Bronchial epithelial cell (primary cell): ENCODE results near the gene UFSP2. TPM values are rescaled to one million over a fixed set of nuclear protein-coding genes. Genes with fewer than 3 reads are reported as not detected.

Source experiments
- DNase-seq: peaks from one replicate; pipeline ENCODE4 v3.0.0-alpha.2; 2010; ENCODE audit warnings: low read depth
- FAIRE-seq: peaks from 2 replicates; lab custom pipeline; 2011; peaks lifted over from hg19 to GRCh38; lab: Jason Lieb, UNC
- H3K27me3 ChIP-seq: 2 replicates; pipeline ENCODE4 v1.5.1; 2011; ENCODE audit warnings: low read length; ENCODE audit not compliant: control insufficient read depth, insufficient read depth
- H3K36me3 ChIP-seq: 2 replicates; pipeline ENCODE4 v1.5.1; 2011; ENCODE audit warnings: low read length; ENCODE audit not compliant: control insufficient read depth, insufficient read depth
- H3K4me3 ChIP-seq: 2 replicates; pipeline ENCODE4 v1.5.1; 2011; ENCODE audit warnings: mild to moderate bottlenecking, low read depth, low read length, control low read depth
- total RNA-seq: library from RNA; depleted of rRNA; stranded (reverse); fragments of >200 nt; gene quantifications from 2 replicates; pipeline ENCODE4 v1.2.1, GENCODE V29; 2014
- TF ChIP-seq, protein P1 (sequence below): IDR thresholded peaks from 2 replicates; pipeline ENCODE4 v1.5.1; 2011; ENCODE audit warnings: mild to moderate bottlenecking, moderate library complexity, low read length, control low read depth, inconsistent platforms; ENCODE audit not compliant: insufficient read depth, severe bottlenecking

The UFSP2 gene
- total RNA-seq, 1 donor from 2014 or later: 29.2 TPM

DNA sequence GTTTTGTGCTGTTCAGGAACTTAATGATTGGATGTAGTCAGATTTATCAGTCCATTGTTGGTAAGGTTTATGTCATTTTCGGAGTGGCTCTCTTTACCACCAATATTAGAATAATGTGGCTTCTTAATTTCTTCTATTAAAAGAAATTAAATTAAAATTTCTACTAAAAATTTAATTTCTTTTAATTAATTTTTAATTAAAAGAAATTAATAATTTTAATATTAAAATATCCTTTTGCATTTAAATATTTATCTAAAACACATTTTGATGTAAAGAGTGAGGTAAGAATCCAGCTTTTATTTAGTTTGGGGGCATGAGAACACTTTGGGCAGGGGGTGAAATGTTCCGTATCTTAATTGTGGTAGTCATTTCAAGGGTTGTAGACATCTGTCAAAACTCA lies 15.7 kb upstream of the UFSP2 start:
- Histone ChIP-seq H3K27me3 (no peaks in the 10 kb centered on the region), H3K4me3 (no peak overlapping the region), H3K36me3 (no peaks in the 10 kb centered on the region)
- TF ChIP-seq, protein P1, sequence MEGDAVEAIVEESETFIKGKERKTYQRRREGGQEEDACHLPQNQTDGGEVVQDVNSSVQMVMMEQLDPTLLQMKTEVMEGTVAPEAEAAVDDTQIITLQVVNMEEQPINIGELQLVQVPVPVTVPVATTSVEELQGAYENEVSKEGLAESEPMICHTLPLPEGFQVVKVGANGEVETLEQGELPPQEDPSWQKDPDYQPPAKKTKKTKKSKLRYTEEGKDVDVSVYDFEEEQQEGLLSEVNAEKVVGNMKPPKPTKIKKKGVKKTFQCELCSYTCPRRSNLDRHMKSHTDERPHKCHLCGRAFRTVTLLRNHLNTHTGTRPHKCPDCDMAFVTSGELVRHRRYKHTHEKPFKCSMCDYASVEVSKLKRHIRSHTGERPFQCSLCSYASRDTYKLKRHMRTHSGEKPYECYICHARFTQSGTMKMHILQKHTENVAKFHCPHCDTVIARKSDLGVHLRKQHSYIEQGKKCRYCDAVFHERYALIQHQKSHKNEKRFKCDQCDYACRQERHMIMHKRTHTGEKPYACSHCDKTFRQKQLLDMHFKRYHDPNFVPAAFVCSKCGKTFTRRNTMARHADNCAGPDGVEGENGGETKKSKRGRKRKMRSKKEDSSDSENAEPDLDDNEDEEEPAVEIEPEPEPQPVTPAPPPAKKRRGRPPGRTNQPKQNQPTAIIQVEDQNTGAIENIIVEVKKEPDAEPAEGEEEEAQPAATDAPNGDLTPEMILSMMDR: no peak
- FAIRE-seq (no peak), DNase-seq (no peak)

DNA sequence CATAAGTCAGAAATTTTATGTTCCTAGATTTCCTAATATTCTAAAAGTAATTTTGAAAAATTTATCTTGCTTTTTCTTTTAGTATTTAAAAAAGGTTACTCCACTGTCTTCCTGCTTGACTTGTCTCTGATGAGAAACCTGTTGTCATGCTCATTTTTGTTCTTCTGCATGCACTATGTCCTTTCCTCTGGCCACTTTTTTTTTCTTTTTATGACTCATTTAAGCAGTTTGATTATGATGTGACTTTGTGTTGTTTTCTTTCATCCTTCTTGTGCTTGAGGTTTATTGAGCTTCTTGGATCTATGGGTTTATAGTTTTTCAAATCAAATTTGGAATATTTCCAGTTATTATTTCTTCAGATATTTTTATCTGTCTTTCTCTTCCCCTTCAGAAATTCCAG lies 12.0 kb upstream of the UFSP2 start:
- Histone ChIP-seq H3K36me3 (no peaks in the 10 kb centered on the region), H3K27me3 (no peaks in the 10 kb centered on the region), H3K4me3 (no peak overlapping the region)
- FAIRE-seq (no peak), DNase-seq (peak; percentile 8)
- TF ChIP-seq, protein P1: no peak

DNA sequence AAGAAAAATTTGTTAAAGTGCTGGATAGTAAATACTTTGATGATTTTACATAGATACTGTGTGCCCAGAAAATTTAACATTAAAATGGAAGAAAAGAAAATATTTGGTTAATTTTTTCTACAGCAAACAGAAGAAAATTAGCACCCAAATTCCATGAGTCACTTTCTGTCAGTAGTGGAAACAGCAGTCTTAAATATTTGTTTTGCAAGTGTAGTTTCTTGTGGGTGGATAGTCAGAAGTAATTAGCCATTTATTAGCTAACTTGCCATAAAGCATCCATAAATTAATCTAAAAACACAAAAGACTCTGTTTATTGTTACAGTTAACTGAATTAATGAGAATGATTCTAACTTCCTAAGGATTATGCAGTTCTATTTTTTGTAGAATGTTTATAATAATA lies 9.7 kb upstream of the UFSP2 start:
- no peaks in the 10 kb centered on the region for H3K36me3 ChIP-seq
- TF ChIP-seq, protein P1: no peak
- H3K4me3 ChIP-seq: no peak overlapping the region
- FAIRE-seq (no peak), DNase-seq (no peak)
- H3K27me3 ChIP-seq: no peaks in the 10 kb centered on the region

DNA sequence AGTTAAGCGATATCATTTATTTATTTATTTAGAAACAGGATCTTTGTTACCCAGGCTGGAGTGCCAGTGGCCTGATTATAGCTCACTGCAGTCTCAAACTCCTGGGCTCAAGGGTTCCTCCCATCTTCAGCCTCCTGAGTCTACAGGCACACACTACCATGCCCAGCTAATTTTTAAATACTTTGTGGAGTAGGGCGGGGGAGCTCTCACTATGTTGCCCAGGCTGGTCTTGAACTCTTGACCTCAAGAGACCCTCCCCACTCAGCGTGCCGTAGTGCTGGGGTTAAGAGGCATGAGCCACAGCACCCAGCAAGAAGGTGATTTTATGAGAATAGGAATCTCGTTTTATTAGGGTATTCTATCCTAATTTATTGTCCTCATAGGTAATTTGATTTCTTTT lies 3.9 kb upstream of the UFSP2 start:
- TF ChIP-seq, protein P1: no peak
- FAIRE-seq: no peak
- no peaks in the 10 kb centered on the region for H3K36me3 ChIP-seq

DNA sequence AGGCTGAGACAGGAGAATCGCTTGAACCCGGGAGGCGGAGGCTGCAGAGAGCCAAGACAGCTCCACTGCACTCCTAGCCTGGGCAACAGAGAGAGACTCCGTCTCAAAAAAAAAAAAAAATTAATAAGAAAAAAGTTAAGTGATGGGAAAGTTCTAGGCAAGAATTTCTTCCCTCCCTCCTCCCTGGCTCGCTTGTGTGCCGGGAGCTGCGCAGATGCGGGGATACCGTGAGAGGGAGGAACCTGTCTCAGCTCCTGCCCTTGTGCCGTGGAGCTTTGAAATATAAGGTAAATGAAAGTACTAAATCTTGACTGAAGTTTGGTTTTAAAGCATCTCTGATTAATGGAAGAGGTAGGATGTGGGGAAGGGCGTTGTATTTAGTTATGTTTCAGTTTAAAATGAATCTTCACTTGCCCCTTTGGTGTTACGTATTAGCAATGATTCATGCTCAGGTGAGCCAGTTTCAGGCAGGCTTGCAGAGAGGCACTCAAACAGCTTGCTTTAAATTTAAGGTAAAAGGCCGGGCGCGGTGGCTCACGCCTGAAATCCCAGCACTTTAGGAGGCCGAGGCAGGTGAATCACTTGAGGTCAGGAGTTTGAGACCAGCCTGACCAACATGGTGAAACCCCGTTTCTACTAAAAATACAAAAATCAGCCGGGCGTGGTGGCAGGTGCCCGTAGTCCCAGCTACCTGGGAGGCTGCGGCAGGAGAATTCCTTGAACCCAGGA lies 1.4 kb upstream of the UFSP2 start:
- FAIRE-seq: no peak
- H3K36me3 ChIP-seq: no peaks in the 10 kb centered on the region
- TF ChIP-seq, protein P1: no peak
- no peaks in the 10 kb centered on the region for H3K27me3 ChIP-seq
- H3K4me3 ChIP-seq: no peak overlapping the region
- DNase-seq: peak; percentile 28

More for the DNA sequence above, 3.9 kb upstream of the UFSP2 start:
- no peak overlapping the region for H3K4me3 ChIP-seq
- no peaks in the 10 kb centered on the region for H3K27me3 ChIP-seq
- no peak for DNase-seq
